GM18873 (cell line): ENCODE results near the gene CAV1.

Experiments
- ATAC-seq: cut with Tn5 transposase; IDR thresholded peaks from one replicate; pipeline ENCODE4 v1.9.1; 2021; ENCODE audit warnings: mild to moderate bottlenecking, moderate library complexity, moderate number of reproducible peaks; ENCODE audit not compliant: unreplicated experiment, low FRiP score

Gene CAV1

DNA sequence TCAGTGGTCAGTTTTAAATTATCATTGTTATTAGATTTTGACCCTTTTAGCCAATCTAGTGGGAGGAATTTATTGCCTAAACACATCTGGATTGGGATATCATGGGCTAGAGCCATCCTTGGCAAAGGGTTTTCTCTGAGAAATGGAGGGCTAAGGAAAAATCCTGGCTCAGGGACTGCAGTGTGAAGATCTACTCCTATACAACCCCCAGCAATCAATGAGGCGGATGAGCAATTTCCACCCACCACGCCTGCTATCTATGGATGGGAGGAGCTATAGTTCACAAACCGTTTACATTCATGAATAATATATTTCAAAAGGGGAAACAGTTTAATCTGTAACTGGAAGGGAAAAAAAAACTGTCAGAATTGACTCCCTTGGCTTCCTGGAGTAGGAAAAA, 2.7 kb downstream of the CAV1 start:
- ATAC-seq: no peak

DNA sequence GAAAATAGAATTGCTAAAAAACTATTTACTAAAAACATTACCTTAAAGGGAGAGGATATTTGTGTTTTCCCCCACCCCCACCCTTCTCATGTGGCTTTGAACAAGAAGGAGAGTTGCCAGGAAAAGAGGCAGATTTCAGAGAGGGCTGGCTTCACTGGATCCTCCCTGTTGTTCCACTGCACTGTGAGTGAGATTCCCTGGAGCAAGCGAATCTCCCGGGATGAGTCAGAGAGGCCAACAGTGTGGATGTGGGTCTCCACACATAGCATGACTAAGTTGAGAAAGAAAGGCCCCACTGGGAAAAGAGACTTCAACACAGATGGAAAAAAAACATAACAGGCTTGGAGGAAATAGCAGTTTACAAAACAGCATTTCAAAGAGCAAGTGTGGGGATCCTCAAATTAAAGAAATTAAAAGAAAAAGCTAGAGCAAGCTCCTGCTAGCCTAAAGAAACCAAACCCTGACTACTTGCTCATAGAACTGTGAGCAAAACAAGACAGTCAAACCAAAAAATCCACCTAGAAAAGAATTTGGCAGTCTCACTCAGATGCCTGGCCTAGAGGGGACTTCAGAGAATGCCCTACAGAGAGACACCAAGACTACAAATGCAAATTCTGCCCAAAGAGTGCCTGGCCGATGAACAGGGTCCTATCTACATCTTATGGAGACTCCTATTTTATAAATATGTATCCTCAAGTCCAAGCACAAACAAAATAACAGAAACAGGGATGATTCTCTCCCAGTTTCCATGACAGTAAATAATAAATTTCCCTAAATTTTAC, 3.4 kb downstream of the CAV1 start:
- ATAC-seq: no peak

DNA sequence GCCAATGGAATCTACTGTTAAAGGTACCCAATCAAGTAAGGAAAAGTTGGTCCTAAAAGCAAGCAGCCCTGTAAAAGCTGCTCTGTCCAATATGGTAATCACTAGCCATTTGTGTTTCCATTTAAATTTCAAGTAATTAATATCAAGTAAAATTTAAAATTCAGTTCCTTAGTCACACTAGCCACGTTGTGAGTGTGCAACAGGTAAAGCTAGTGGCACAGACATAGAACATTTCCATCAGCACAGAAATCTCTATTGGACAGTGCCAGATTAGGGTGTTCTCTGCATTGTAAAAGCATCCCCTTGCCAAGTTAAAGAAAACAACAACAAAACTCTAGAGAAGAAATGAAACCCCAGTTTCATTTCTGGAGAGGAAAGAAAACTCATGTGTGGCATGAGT, 4.4 kb downstream of the CAV1 start:
- no peak for ATAC-seq

DNA sequence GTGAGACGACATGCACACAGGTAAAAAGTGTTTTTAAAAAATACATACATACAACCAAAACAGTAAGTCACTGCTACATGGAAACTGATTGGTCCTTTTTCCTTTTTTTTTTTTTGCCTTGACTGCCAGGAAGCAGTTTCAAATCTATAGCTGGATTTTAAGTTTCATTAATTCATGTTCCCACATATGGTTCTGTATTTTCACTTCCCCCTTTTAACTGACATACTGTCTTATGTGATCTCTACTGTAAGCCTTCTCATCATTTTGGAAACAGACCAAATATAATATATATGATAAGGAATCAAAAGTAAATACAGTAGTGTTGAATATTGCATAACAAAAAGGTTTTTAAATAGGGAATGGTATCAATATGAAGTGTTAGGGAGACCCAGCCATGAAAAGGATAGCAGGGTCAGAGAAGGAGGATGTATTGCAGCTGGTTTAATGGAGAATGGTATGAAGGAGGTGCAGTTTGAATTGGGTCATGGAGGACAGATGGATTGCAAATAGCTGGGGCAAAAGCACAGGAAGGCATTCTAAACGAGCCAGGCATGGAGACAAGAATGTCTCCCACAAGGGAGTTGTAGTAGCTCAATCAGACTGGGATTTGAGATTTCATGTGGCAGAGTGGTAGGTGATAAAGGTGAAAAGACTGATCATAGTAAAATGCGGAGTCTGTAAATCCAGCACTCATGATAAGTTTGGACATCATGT, 5.4 kb downstream of the CAV1 start:
- ATAC-seq: no peak

DNA sequence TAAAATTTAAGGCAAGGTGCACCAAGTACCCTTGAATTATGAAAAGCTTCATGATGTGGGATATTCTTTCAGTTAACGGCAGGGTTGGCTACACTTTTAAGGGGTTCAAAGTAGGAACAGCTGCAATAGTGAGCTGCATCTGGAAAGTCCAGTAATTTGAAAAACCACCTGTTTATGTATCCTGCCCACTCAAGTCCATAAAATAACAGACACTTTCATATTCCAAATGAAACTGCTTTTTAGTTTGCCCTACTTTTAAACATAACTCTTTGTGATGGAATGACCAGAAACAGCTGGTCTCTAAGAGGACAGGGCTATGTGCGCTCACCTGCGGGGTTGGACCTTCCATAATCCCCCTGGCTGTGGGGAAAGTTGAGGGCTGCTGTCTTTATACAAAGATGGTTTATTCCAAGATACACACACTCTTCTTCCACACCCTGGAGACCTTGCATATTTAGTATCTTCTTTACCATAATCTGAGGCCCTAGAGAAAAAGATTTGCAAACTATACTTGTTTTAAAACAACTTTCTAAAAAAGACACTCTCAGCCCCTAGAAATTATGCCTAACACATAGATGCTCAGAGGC, 7.4 kb downstream of the CAV1 start:
- no peak for ATAC-seq

DNA sequence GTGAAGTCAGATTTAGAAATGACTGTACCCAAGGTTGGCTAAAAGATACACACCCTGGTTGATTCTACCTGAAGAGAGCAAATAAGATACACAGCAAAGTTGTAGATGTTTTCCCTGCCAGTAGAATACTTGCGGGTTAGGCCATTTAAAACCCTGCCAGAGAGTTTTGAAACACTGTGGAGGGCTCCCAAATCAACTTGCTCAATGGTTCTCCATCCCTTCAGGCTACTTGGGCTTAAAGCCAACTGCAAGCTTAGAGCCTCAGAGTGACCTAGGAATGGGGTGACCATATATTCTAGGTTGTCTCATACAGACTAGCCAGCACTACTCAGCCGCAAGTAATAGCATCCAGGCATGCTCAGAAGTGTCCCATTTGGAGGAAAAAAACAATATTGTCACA, 10.0 kb downstream of the CAV1 start:
- no peak for ATAC-seq

DNA sequence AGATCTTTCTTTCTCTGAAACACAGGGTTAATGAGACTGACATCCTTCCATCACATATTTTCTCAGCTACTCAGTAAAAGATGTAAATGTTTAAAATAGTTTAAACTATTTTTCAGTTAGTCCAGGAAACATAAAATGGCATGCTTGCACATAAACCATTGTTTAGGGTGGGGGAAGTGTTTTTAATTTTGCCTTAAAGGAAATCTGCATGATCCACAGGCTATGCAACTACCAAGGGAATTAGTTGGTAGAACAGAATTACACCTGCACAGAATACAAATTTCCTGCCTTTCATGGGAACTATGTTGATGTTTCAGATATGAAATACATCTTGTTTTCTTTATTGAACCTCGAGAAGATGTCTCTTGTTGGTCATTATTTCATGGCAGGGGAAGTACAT, 10.6 kb downstream of the CAV1 start:
- ATAC-seq: no peak

DNA sequence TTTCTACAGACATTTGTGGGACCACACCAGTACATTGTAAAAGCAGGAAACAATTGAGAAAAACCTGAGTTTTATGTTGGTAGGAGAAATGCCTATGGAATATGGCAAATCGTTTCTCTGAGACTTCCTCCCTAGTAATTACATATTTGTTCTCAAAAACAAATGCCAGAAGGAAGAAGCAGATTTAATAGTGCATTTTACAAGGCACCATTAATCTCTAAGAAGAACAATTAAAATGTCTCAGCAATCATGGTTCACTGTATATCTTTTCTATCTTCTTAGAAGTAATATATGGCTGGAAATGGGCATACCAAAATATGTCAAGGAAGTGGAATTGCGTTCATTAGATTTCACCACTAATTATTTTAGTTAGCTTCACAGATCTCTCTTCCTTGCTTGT, 13.3 kb downstream of the CAV1 start:
- ATAC-seq: no peak

DNA sequence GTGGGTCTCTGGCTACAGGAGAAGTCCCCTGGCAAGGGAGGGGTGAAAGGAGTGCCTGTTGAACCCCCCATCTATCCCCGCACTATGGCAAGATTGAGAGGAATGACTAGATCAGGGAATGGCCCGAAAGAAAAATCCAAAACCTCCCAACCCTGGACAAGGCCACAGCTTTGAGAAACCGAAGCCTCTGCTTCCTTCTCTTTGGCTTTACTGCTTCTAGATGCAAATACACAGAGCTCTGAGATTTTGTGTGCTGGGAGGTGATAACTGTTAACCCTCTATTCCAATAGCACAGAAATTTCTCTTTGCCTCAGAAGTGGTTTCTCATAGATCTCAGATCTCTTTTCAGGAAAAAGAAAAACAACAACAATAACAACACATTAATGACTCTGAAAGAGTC, 15.0 kb downstream of the CAV1 start:
- ATAC-seq: no peak

DNA sequence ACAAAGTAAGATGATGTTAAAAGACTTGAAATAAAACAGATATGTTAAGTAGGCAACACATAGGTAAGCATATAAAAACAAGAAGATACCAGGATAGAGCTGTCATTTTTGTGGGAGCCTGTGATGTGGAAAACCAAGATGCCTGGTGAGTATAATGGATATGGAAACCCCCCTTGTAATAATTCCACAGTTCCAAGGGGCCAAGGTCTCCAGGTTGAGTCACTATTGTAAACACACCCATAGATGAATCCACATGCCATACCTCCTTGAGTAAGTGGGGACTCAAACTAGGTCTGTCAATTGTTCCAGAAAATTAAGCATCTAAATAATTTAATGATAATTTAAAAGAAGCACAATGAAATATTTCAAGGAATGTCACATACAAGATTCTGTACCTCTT, 15.9 kb downstream of the CAV1 start:
- no peak for ATAC-seq

DNA sequence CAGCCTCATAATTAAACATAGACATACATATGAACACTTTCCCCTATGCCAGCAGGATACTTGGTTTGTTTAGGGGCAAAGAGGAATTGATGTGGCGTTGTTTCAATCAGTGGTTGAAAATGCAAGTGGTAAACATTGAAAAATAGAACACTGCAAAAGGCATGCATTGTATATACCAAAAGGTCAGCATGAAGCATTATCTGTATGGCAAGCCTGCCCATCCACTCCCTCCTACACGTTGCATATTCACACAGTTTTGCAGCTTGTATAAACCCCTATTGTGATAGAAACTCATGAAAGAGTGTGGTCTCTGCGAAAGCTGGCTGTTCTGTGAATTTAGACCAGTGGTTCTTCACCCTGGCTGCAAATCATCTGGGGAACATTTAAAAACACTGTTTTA, 17.1 kb downstream of the CAV1 start:
- no peak for ATAC-seq

DNA sequence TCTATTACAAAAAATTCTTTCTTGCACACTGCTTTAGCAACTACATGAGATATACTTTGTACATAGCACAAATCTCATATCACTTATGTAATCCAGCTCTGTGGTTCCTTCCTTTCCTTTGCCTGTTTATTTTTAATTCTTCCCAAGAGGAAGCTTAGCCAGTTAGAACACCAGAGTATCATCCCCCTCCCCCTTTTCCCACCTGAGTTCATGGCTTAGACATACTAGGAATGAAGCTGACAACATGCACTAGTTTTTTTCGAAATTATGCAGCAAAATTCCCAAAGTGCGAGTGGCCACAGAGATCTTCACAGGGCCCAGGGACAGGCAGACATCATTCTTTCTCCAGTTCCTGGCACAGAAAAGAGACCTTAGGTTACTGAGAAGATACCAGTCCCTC, 17.8 kb downstream of the CAV1 start:
- ATAC-seq: no peak

DNA sequence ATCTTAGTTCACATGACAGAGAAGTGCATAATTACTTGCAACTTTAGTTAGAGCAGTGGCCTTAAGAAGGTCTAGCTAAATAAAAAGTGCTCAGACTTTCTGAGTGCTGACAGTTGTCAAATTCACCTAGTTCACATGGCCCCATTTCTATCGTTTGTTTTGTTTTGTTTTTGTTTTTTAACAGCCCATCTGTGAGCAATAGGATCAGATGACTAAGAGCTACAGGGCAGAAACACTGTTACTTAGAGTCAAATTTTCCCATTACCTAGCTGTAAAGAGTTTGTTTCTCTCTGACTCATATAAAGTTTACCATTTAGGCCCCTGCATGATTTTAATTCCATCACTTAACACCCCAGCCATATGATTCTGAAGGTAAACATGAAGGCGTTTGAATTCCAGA, 18.8 kb downstream of the CAV1 start:
- no peak for ATAC-seq

DNA sequence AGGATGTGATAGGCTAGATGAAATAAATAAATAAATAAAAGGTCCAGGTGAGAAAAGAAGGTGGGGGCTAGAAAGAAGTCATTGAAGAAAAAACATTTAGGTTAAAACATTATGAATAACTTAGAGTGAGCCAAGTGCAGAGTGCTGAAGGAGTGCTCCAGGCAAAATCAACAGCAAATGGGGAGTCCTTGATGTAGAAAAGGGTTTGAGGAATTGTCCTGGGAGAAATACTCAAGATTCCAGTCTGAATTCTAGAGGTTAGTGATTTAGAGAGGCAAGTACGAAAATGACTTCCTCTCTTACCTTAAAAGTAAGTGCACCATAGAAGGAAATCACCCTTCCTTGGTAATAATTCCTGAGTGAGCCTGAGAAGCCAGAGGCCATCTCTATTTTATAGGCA, 19.7 kb downstream of the CAV1 start:
- no peak for ATAC-seq

DNA sequence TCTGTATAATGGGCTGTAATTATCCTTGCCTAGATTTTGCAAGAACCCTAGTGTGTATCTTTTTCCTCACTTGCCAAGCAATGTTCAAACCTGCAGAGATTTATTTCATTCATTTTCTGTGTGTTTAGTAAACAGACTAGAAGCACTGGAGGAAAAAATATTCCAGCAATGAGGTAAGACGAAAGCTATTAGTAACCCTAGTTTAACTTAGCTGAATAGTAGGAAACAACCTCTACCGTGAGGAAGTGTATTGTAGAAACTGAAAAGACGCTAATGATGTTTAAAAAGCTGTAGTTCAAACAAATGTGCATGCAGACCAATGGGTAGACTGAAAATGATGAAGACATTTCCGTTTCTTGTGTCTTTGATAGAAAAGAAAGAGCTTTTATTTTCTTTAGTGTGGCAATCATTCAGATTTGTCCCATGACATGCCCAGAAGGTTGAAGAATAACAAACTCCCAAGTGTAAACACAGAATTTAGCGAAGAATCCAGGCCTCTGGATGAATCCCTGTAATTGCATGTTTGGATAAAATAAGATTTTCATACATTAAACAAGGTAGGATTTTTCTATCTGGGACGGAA, 20.7 kb downstream of the CAV1 start:
- ATAC-seq: no peak

DNA sequence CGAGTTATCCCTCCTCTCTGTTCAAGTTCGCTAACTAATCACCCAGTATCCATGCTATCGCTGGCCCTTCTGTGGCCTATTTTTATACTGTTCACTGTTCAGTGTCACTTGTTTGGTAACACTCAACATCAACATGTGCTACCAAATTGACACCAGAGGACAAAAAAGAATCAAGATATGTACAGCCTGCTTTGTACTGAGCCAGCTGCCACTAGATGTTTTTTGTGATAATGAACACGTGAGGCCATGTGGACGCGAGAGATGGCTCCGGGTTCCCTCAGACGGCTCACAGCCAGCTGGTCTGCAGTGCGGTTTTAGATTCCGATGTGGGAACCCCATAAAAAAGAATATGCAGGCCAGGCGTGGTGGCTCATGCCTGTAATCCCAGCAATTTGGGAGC, 21.2 kb downstream of the CAV1 start:
- no peak for ATAC-seq

DNA sequence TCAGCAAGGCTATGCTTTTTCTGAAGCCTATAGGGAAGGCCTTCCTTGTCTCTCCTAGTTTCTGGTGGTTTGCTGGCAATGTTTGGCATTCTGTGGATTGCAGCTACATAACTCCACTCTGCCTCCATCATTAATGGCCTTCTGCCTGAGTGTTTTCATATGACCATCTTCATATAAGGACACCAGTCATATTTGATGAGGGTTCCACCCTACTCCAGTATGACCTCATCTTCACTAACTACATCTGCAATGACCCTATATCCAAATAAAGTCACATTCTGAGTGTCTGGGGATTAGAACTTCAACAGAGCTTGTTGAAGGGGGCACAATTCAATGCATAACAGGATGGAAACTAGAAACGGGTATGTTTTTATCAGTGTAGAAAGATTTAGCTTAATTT, 22.1 kb downstream of the CAV1 start:
- no peak for ATAC-seq

DNA sequence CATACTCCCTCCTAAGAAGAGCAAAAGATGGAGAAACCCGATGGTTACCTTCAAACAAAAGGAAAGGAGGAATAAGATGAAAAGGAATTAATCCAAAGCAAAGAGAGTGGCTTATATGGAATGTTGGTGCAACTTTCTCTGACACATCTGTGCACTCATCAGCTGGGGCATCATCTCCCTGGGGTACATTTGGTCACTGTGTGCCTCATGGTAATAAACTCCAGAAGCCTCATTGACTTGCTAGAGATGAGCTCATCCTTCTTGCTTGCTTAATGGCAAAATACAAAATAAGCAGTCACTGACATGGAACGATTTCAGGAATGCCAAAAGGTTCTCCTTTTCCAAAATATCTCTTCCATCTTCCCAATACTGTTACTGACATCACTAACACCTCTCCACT, 22.5 kb downstream of the CAV1 start:
- no peak for ATAC-seq

DNA sequence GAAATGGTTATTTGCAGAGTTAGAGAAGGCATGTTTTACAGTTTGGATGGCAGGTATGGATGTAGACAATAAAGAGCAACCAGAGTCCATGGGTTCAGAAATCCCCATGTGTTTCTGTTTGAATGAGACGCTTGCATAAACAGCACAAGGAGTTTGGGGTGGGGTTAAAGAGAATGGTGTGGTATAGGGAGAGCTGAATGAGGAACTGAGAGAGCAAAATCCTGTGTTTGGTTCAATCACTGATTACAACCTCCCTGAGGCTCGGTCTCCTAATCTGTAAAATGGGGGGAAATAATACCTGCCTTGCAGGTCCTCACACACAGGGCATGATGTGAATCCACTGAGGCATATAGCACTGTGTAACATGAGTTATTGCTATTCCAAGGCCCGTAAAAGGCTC, 23.7 kb downstream of the CAV1 start:
- peak; percentile 97 for ATAC-seq

DNA sequence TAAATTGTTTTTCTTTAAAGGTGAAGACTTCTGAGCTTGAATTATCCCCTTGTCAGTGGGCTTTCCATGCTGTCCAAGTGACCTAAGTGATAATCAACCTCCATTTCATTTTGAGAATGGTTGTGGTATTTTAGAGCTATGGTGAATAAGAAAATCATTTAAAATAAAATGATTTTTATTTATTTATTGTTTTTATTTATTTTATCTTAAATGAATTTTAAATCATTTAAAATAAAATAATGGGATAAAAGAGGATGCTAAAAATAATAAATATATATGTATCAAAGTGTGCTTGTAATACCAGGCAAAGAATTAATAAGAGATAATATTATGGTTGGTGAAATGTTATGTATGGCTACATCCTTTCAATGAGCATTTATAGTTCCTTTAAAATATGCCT, 24.5 kb downstream of the CAV1 start:
- ATAC-seq: no peak

DNA sequence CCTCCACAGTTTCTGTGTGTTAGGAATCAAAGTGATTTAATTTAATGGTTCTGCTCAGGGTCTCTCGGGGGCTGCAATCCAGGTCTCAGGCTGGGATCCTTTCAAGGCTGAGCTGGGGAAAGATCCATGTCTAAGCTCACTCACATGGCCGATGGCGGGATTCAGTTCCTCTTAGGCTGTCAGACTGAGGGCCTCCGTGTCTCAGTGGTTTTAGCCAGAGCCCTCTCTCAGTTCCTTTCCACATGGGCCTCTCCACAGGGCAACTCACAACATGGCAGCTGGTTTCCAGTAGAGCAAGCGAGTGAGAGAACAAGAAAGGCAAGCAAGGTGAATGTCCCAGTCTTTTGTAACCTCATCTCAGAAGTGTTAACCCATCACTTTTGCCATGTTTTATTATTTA, 26.9 kb downstream of the CAV1 start:
- ATAC-seq: no peak

DNA sequence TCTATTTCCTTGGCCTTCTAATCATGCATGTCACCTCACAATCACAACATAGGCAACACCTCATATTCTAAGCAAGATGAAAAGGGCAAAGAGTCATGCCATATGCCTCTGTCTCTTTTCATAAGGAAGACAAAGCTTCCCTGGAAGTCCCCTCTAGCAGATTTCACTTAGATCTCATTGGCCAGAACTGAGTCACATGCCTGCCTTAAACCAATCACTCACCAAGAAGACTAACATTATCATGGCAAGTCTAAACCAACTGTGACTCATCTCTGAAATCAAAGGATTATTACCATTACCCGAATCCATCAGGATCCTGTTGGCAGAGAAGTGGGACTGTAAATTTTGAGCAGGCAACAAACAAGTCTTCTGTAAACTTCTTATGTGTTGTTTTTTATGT, 27.8 kb downstream of the CAV1 start:
- no peak for ATAC-seq
